AML-193 (cell line): Measurements from ENCODE around the gene IER3IP1.
"Not testable (repeated sequence)": the region's sequence is repeated elsewhere in the genome, so short reads cannot be mapped to it uniquely, and the experiment has no call there.

Source experiments
- DNase-seq, 2 experiments: peaks; one replicate each; lab custom pipeline; 2025; lab: John Stamatoyannopoulos, UW

Gene IER3IP1

DNA sequence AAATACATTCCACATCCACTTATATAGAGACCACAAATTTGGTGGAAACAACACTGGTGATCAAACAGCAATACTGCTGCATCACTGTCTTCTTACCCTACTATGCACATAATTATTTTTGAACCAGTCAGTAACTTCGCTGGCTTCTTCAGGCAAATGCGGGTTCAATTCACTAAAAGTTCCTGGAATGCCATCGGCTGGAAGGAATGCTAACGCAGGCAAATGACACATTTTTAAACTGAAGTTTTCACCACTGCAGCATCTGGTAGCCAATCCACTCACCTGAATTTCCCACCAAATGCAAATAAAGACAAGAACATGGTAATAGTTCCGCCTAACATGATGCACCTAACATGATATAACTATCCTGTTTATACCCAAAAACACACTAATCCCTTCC lies 15.9 kb downstream of the IER3IP1 start:
- no peak for DNase-seq

DNA sequence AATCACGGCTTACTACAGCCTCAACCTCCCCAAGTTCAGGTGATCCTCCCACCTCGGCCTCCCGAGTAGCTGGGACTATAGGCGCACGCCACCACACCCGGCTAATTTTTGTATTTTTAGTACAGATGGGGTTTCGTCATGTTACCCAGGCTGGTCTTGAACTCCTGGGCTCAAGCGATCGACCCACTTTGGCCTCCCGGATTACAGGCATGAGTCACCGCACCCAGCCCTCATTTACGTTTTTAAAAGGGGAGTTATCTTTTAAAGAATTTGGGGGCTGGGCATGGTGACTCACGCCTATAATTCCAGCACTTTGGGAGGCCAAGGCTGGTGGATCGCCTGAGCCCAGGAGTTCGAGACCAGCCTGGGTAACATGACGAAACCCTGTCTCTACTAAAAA lies 17.8 kb downstream of the IER3IP1 start:
- DNase-seq: not testable (repeated sequence)

DNA sequence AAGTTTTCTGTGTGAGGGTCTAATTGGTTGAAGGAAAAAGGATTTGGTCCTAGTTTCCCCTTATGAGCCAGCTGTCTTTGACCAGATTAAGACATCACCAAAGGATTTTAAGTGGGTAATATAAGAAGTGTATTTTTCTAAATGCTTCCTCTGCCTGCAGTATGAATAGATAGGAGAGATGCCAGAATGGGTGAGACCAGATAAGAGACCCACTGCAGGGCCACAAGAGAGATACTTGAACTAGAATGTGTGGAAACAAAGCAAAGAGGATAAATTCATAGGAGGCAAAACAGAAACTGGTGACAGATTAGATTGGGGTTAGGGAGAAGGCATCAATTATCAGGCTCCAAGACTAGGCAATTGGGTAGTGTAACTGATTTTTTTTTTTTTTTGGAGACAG lies 24.7 kb downstream of the IER3IP1 start:
- no peak for DNase-seq

DNA sequence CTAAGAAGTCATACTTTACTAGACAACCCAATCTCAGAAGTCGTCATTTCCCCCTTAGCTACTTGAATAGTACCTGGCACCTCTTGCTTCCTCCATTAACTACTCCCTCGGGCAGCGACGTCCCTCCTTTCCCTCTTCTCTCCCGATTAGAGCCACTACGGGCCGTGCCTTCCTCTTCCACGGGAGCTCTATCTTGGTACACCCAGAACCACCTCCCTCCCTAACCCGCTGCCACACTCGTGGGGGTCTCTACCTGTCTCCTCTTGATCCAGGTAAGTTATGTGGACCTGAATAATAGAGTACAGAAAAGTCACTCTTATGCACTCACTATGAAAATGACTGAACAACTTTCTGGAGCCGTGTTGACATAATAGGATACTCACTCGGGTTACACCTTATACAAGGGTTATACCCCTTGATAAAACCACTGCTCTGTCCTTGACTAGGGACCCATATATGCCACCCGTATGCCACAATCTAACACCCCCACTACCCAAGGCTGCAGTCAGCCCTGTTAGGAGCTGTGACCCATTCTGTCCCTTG lies 25.3 kb downstream of the IER3IP1 start:
- peak in 1 of 2 experiments; percentile 39 for DNase-seq

DNA sequence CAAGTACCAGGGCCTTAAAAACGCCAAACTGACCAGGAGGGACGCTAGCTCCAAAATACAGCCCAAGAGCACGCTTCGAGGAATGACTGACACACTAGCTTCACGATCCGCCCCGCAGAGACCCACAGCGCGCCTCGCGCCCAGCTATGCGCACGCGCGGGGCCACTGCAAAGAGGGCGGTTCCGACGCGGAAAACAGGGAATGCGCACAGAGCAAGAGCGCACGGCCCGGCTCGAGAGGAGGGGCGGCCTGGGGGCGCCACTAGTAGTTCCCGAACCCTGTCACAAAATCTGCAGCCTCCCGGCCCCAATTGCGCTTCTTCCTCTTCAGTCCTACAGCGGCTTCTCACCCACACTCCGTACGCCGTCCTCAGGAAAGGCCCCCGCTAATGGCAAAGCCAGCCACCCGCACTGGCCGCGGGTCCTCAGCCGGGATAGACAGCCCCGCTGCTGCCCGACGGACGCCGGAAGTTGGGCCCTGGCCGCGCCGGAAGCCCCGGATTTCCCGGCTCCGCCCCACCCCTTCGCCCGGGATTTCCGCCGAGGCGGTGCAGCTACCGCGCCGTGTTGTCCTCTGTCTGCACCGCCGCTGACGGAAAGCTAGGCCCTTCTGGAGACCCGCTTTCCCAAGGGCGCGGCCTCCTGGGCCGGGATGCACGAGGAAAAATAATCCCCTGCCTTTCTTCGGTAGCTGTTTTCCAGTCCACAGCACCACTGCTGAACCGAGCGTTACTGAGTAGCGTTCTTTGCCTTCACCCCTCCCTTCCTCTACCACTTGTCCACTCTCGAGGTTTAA lies 25.9 kb downstream of the IER3IP1 start, which contains the start of gene HDHD2:
Gene HDHD2 (minus strand): TSS at position 472 of the 795 bp plus-strand sequence. CDS start 14,061 bp downstream, outside the sequence.
- peak; percentile 70 to 76 for DNase-seq

DNA sequence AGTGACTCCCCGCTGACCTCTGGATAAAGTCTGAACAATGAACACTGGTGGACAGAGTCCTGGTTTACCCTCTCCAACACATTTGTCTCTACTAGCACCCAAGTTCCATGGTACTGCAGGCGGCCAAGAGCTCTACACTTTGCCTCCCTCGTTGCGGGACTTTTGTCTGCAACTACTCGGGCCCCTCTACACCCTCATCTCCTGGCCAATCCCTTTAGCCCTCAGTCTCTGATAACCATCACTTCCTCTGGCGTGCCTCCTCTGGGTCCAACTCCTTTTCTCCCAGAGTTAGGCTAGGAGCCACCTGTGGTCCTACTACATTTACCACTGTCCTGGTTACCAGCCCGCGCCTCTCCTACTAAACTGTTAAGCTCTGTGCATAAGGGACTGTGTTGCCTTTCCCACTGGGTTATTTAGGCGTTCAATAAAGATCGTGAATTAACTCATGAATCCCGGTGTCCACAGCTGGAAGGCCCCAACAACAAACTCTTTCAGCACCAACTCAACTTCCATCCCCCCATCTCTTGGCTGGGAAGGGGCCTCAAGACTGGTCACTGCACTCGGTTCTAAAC lies 26.6 kb downstream of the IER3IP1 start:
- DNase-seq: no peak

DNA sequence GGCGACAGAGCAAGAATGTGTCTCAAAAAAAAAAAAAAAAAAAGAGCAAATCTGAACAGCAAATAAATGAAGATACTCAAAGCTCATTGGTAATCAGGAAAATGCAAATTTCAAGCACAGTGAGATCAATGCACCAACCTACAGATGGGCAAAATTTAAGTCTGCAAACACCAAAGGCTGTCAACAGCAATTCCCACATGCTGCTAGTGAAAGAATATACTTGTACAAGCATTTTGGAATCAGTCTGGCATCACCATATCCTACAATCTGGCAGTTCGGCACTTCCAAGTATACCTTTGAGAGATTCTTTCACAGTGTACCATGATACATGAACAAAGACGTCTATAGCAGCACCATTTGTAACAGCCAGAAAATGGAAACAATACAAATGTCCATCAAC lies 30.0 kb downstream of the IER3IP1 start:
- DNase-seq: no peak

DNA sequence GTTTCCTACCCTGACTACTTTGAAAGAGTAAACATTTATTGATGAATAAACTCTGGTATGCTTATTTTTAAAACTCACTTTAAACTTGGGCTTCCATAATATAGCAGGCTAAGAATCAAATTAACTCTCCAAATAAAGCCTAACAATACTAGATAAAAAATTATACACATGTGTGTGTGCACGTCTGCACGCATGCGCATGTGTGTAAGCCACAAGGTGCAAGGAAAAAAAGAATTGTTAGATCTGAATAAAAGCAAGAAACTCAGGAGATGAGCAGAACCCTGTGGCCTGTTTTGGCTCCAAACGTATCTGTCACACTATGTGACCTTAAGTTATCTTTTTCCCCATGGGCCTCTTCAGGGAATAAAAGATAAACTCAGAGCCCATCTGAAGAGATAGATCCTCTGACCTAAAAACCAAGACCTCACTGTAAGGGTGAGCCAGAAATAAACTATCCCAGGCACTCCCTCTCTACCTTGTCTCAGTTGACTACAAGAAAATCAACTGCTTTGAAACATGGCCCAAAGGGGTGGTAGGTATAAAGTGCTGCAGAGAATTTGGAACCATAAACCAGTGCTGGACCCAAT lies 32.2 kb downstream of the IER3IP1 start:
- no peak for DNase-seq

DNA sequence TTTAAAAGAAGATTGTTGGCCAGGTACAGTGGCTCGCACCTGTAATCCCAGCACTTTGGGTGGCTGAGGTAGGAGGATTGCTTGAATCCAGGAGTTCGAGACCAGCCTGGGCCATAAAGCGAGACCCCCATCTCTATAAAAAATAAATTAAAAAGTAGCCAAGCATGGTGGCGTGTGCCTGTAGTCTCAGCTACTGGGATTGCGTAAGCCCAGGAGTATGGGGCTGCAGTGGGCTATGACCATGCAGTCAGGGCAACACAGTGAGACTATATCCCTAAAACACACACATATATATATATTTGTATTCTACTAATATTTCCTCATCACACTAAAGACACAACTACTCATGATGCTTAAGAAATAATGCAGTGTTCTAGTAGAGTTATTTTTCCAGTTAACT lies 33.0 kb downstream of the IER3IP1 start:
- no peak for DNase-seq

DNA sequence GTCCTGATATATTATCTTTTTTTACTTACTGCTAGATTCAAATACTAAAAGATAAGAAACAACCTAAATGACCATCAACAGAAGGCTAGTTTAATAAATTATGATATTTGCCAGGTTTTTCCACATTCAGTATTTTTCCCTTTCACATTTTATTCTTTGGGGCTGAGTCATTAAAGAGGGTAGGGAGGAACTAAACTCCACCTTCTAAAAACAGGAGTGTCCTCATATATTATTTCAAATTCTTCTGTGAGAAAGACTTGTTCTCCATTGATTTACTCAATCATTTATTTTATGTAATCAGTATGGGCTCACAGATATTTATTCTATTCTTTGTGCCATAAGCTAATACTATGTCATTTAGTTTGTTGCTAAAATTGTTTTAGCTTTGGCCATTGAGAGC lies 34.9 kb downstream of the IER3IP1 start:
- DNase-seq: no peak

DNA sequence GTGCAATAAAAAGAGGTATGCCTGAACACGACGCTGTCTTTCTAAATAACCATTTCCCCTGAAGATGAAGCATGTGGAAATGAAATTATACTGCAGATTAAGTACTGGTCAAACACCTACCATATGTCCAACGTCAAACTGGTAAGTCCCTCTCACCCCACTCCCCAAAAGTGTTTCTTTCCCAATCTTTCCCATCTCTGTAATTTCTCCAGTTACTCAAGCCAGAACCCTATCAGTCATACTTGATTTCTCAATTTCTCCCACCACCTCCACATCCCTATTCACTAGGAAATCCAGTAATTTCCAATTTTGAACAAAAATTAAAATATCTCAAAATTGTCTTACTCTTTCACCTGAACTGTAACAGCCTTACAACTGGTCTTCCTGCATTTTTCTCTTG lies 55.0 kb downstream of the IER3IP1 start:
- DNase-seq: no peak

DNA sequence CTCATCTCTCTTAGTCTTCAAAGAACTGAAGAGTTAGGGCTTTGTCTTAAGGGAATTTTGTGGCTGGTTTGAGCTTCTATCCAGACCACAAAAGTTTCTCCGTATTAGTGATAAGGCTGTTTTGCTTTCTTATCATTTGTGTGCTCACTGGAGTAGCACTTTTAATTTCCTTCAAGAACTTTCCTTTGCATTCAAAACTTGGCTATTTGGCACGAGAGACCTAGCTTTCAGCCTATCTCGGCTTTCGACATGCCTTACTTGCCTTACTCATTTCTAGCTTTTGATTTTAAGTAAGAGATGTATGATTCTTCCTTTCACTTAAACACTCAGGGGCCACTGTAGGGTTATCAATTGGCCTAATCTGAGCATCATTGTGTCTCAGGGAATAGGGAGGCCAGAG lies 55.7 kb downstream of the IER3IP1 start:
- DNase-seq: no peak

DNA sequence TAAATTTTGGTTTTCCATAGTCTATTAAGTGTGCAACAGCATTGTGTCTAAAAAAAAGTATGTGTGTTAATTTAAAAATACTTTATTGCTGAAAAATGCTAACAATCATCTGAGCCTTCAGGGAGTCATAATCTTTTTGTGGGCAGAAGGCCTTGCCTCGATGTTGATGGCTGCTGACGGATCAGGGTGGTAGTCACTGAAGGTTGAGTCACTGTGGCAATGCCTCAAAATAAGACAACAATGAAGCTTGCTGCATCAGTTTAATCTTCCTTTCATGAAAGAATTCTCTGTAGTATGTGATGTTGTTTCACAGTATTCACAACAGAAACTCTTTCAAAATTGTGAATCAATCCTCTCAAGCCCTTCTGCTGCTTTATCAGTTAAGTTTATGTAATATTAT lies 57.2 kb downstream of the IER3IP1 start:
- DNase-seq: no peak

DNA sequence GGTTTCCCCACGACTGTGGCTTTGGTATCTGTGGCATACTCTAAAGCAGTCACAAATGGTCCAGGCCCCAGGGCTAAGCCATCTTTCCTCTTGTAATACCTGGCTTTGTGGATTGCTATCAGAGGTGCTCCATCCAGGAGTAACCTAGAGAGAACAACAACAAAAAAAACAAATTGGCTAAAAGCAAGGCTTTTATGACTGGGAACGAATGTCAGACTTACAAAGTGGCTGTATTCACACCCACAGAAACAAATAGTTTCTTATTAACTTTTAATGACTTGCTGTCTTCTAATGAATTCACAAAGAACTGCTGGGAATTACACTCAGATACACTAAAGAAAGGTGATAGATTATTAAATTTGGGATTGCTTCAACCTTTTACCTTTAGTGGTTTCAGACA lies 61.0 kb downstream of the IER3IP1 start:
- DNase-seq: no peak

DNA sequence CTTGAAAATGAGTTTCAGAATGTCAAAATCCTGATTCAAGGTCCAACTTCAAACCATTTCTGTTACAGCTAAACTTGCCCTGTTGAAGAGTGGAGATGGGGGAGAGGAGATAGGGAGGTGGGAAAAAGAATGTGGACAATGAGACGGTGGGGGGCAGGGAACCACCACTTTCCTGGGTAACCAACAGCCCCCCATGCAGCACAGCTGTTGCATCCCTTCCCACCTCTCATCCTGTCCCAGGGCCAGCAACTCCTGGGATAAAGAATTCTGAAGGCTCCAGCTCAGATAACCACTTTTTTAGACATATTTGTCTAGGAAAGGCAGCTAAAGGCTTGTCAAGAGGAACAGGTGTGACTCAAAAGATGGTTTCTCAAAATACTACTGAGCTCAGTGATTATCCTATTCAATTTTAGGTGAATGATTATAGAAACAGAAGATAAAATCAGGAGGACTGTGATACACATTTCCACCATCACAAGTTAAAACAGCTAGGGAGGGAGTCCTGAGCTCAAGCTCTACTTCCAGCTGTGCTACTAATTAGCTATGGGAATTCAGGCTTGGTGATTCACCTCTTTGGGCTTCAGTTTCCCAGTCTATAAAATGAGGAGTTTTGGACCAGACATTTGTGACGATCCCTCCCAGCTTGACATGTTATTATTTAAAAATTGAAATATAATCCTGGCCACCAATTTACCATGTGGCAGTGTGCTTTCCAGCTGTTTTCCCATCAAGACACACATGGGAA lies 62.2 kb downstream of the IER3IP1 start:
- DNase-seq: no peak

DNA sequence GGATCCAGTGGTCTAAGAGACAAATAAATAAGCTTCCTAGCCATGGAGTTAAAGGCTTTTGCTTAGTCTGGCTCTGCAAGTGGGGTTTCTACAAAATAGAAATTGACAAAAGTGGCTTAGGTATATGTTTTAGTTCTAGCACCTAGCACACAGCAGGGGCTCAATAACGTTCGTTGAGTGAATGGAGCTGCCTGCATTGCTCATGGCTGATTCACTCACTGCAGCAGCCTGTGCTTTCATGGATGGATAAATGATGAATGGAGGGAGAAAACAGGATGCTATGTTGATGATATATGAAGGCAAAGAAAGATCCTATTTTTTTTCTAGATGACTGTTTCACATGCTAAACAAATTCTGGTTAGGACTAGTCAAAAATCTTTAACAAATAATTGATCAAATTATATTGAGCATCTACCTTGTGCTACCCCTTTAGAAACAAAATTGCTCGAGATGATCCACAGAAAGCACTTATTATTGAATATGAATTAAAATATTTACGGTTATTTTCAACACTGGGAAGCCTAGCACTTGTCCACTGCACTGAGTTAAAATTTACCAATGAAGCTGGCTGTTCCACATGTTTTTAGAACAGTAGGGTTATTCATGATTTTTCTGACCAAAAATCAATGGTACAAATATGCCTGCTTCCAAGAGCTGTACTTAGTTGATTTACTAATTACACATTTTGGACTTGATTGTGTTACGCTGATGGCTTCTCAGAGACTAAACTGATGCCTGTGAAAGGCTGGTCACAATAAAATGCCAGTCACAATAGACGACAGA lies 65.5 kb downstream of the IER3IP1 start:
- DNase-seq: no peak

DNA sequence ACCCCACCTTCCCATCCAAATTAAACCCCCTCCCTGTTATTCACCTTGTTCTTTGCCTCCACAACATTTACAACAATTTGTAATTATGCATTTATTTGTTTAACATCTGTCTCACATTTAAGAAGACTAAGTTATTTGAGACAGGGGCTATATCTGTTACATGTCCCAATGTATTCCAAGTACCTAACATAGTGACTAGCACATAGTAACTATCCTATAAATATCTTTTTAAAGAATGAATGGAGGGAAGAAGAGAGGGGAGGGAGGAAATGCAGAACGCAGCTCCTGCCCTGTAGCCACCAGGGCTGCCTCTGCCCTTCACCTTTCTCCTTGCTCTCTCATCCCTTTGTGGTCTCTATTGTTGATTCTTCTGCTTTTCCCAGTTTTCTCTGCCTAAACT lies 66.4 kb downstream of the IER3IP1 start:
- DNase-seq: no peak

DNA sequence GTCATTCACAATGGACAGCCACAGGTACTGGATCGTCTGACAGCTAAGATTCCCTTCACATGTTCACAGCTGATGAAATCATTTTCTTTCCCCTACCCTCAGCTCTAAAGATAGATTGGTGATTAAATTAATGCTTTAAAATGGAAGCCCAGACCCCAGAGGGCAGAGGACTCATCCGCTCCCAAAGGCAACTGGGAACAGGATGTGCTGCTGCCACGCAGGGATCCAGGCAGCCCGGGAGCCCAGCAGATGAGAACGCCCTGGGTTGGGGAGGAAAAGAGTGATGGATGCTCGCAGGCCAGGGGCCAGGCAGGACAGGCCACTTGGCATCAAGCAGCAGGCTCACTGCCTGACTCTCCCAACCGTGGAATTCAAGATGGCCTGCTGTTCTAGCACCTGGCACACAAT lies 67.2 kb downstream of the IER3IP1 start:
- DNase-seq: no peak

DNA sequence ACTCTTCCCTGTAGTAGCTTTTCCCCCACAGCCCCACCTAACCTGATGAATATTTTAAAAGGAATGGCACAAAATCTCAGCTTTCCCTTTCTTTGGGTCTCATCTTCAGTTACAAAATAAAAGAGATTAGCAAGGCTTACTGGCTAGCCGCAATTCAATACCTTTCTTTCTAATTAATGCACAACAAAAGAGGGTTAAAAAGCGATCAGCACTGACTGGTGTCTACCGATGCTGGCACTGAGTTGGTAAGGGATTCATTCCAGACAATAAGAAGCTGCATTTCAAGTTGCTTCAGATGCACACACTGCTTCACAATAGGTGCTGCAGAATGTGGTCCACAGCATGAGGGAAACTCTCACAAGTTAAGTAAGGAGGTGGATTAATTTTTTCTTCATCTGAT lies 67.8 kb downstream of the IER3IP1 start:
- DNase-seq: no peak
